HG03442 (cell line): ENCODE measurements around the gene VSX1.
A peak's percentile ranks its signal among the peaks of the same experiment; 100 is the strongest.

ENCODE experiments used
- ATAC-seq: cut with Tn5 transposase; IDR thresholded peaks from one replicate; pipeline ENCODE4 v1.9.1; 2021; ENCODE audit warnings: mild to moderate bottlenecking, moderate library complexity; ENCODE audit not compliant: unreplicated experiment

VSX1 gene

DNA sequence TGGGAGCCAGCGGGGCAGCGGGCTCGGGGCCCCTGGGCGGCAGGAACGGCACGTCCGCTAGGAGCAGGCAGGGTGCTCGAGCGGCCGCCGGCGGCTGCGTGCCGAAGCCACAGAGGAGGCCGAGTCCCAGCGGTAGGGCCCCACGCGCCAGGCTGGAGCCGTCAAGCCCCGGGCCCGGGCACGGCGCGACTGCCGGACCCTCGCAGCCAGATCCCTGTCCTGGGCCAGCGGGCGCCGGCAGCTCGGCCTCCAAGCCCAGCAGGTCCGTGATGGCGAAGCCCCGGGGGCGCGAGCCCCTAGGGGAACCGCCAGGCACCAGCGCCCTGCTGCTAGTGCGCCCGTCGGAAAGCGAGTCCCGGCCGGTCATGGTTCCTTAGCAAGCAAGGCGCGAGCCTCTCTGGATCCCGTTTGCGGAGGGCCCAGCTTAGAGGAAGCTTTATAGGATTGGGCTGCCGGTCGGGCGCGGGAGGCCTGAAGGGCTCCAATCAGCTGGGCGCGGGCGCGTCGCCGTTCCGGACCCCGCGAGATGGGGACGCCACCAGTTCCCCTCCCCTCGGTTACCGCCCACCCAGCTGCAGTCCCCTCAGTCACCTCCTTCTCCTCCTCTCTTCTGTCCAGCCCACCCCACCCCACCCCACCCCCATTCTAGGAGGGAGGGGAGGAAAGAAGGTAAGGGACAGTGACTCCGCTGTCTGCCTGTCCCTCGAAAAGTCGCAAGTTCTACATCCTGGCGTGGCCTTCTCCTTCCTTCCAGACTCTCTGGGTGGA is at the start of gene VSX1:
Gene VSX1, minus strand, starts transcription at position 412 of the 768 bp plus-strand sequence. Its CDS starts 45 bp downstream, at position 367.
- ATAC-seq, result no peak

DNA sequence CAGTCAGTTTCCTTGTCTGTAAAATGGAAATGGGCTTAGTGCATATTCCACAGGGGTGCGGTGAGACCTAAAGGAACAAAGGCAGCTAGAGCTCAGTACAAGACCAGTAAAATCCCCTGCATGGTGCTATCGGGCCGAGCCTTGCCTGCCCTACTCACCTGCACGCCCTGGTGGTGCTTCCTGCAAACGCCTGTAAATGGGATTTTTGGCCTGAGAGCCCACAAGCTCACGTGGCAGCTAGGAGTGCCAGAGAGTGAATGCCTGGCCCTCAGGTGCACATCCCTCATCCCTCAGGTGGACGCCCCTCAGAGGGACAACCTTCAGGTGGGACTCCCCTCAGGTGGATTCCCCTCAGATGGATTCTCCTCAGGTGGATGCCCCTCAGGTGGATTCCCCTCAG is 48.0 kb upstream of the VSX1 start:
- ATAC-seq, result no peak

- no peak for ATAC-seq
Measured at GRCh38 chr20:25129428-25129827, 47.5 kb upstream of the VSX1 start.

GRCh38 chr20:25128649-25129048 is 46.7 kb upstream of the VSX1 start:
- ATAC-seq, result no peak

DNA sequence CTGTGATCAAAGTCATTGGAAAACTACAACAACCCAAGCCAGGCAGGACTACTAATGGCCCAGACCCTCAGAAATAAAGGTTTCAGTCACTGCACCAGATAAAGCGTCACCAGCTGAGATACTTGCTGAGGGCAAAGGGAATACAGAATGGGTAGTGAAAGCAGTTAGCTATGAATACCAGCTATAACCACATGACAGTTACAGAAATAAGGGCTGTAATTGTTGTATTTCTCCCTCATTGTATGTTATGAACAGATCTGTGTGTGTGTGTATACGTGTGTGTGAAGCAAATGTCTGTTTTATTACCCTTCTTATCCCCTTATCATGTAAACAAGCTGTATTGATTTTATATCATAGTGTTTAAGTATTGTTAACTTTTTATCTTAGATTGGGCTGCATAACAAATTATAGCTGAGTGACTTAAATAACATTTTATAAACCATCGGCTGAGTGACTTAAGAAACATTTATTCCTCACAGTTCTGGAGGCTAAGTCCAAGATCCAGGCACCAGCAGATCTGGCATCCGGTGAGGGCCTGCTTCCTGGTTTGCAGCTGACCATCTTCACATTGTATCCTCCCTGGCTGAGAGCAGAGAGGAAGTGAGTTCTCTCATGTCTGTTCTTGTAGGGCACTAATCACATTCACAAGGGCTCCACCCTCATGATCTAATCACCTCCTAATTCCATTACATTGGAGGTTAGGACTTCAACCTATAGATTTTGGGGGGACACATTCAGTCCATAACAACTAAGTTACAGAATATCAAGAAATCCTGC is 46.0 kb upstream of the VSX1 start:
- ATAC-seq, result no peak

DNA sequence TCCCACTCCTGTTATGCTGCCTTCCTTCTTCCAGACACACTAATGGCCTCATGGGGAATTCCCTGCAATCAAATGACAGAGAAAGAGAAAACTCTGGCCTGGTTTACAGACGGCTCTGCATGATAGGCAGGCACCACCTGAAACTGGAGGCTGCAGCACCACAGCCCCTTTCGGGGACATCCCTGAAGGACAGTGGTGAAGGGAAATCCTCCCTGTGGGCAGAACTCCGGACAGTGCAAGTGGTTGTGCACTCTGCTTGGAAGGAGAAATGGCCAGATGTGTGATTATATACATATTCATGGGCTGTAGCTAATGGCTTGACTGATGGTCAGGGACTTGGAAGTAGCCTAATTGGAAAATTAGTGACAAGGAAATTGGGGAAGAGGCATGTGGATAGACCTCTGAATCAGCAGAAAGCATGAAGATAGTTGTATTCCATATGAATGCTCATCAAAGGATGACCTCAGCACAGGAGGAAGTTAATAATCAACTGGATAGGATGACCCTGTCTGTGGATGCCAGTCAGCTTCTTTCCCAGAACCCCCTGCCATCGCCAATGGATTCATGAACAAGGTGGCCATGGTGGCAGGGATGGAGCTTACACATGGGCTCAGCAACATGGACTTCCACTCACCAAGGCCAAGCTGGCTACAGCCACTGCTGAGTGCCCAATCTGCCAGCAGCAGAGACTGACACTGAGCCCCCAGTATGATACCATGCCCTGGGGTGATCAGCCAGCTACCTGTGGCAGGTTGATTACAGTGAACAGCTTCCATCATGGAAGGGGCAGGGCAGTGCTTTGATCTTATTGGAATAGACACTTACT is 44.5 kb upstream of the VSX1 start:
- no peak for ATAC-seq

DNA sequence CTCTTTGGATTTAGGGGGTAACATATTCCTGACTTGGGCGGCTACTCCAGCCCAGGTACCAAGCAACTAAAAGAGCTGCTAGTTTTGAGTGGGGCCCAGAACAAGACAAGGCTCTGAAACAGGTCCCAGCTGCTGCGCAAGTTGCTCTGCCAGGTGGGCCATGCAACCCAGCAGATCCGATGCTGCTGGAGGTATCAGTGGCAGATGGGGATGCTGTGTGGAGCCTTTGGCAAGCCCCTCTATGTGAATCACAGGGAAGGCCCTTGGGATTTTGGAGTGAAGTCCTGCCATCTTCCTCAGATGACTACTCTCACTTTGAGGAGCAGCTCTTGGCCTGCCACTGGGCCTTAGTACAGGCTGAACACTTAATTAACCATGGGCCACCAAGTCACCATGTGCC is 43.7 kb upstream of the VSX1 start:
- no peak for ATAC-seq

DNA sequence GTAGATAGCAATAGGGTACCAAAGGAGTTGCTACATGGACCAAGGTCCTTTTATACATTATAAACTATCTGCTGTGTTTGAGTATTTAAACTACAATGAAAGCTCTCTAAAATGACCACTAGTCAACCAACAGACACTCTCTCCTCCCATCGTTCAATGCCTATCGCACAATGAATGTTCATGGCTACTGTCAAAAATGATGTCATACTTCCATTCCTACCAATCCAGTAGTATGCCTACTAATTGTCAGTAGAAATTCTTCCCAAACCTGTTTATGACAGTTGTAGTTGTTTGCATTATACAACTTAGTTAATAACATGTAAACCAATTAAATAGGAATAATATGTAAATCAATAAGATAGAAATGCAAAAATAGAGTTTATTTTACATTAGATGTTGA is 39.0 kb upstream of the VSX1 start:
- no peak for ATAC-seq

DNA sequence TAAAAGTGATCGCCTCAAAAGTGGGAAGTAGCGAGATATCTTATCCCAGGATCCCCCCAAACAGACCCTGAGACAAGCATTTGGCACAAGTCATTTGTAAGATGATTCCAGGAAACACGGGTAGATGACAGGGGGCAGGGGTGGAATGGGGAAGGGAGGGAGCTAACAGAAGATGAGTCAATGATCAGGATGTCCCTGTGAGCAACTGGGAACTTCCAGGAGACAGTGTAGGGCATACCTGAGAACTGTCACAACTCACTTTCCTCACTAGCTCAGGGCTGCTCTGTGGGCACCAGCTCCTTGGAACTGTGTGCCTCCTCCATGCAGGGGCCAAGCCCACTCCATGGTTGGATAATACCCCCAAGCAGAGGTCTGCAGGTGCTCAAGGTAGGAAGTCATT is 38.5 kb upstream of the VSX1 start:
- ATAC-seq, result no peak

- ATAC-seq, result no peak
Measured at GRCh38 chr20:25118529-25118928, 36.6 kb upstream of the VSX1 start.

- no peak for ATAC-seq
Measured at GRCh38 chr20:25117990-25118389, 36.0 kb upstream of the VSX1 start.

DNA sequence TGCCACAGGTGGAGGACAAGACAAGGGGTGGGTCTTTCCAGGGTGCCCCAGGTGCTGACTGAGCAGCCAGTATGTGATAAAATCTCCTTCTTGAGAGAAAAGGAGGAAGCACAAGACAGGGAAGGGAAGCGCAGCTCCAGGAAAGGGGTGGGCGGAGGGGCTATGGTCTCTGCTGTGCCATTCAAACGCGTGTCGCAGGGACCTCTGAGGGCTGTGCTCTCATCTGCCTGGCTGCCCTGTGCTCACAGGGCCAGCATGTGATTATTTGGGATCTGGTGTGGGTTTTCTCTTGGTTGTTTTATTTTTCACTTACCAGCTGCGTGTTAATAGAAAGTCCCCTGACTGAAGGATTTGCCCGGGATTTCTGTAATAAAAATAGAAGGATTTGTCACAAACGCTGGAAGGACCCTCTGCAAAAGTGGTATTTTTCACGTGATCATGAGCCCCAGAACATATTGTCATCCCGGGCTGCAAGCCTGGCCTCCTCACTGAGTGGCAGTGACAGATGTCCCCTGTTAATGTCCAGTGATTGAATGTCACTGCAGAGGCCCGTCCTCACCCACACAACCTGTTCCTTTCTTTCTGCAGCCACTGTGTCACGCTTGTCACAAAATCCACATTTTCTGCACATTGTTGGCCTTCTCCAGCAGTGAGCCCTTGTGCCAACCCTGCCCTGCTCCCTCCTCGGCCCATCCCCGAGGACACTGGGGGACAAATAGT is 35.0 kb upstream of the VSX1 start:
- ATAC-seq, result no peak

- no peak for ATAC-seq
Measured at GRCh38 chr20:25103526-25103925, 21.6 kb upstream of the VSX1 start.

DNA sequence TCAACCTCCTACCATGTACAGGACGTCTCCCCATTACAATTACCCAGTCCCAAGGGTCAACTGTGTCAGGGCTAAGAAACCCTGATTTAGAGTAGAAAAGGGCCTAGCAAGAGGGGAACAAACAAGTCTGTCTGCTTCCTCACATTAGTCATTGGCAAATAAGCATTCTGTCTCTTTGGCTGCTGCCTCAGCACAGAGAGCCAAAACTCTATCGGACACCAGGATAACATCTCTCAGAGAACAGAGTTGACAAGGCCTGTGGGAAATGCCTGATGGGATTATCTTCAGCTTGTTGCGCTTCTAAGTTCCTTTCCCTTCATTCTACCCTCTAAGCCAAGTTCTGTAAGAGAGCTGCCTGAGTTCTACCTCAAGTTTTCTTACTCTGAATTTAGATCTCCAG is 19.0 kb upstream of the VSX1 start:
- ATAC-seq, result no peak

DNA sequence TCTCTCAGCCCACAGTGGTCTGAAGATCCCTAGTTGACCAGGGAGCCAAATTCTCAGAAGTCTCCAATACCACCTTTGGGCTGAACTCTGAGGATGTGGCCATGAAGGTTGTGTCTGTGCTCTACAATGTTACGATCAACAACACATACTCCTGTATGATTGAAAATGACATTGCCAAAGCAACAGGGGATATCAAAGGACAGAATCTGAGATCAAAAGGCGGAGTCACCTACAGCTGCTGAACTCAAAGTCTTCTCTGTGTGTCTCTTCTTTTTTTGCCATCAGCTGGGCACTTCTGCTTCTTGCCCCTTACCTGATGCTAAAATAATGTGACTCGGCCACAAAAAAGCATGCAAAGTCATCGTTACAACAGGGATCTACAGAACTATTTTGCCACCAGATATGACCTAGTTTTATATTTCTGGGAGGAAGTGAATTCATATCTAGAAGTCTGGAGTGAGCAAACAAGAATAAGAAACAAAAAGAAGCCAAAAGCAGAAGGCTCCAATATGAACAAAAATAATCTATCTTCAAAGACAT is 17.7 kb upstream of the VSX1 start:
- no peak for ATAC-seq

DNA sequence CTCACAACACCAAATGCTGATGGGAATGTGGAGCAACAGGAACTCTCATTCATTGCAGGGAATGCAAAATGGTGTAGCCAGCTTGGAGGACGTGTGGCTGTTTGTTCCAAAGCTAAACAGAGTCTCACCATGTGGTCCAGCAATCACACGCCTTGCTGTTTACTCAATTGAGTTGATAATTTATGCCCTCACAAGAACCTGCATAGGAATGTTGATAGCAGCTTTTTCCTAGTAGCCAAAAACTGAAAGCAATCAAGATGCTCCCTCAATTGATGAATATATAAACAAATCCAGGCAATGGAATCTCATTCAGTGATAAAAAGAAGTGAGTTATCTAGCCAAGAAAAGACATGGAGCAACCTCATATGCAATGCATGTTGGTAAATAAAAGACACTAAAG is 15.6 kb upstream of the VSX1 start:
- no peak for ATAC-seq

GRCh38 chr20:25090492-25091429 is 8.8 kb upstream of the VSX1 start:
- peak; percentile 57 for ATAC-seq

DNA sequence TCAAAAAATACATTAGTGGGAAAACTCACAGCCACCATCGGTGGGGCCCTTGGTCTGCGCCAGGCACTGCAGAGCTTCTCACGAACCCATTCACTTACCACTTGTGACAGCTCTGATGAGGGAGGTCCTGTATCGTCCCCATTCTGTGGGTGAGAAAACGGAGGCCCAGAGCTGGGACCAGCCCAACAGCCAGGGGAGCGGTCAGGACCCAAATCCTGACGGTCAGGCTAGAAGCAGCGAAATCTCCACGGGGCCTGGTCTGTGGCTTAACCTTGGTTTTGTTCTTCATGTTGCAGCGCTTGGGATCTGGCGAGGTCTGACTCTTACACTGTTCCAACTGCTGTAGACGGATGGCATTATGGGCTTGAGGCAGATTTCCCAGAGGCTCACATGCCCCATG is 7.7 kb upstream of the VSX1 start:
- ATAC-seq, result no peak

DNA sequence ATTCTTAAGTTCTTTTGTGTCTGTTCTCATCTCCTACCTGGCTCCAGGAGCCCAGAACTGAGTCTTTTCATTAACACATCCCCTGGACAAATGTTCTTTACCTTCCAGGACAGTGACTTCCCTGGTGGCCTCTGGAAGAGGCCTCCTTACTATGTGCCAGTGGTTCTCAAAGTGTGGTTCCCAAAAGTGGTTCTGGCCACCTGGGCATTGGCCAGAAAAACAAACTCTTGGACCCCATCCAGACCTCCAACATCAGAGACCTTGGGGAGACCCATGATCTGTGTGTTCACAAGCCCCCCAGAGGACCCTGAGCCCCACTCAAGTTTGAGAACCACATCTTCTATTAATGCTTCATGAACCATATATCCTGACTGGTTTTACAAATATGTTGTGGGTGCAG is 7.2 kb upstream of the VSX1 start:
- no peak for ATAC-seq

DNA sequence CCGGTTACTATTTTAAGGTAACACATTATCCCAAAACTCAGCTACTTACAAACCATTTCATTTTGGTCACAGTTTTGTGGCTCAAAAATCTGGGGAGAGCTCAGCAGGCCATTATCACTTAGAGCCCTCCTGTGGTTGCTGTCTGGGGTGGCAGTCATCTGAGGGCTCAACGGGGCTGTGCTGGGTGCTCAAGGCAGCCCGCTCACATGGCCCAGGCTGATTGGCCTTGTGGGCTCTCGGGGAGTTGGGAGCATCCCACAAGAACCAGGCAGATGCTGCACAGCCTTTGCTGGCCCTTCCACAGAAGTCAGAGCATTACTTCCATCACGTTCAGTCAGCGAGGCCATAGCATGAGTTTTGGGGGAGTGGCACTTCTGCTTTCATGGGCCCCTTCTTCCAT is 6.3 kb upstream of the VSX1 start:
- no peak for ATAC-seq
